Endothelial cell of umbilical vein (primary cell): Measurements from ENCODE around the gene CHMP1B.

ENCODE experiments used
- CTCF ChIP-seq, 2 donors: IDR thresholded peaks; 1 replicate in 1 of 2; 2 replicates in 1 of 2; pipeline ENCODE4 v1.5.1; 2011; ENCODE audit warnings: low read length in 2 of 2, mild to moderate bottlenecking in 2 of 2, moderate library complexity in 2 of 2, control low read depth in 1 of 2, inconsistent platforms in 1 of 2, low read depth in 1 of 2; ENCODE audit not compliant: insufficient read depth in 1 of 2; ENCODE audit errors: extremely low read depth in 1 of 2
- EZH2 ChIP-seq: IDR thresholded peaks from 2 replicates; pipeline ENCODE4 v1.6.1; 2012; ENCODE audit warnings: borderline replicate concordance, low read depth, mild to moderate bottlenecking, moderate library complexity, low read length, inconsistent platforms; ENCODE audit not compliant: severe bottlenecking
- FOS ChIP-seq: IDR thresholded peaks from 2 replicates; pipeline ENCODE4 v1.6.1; 2011; ENCODE audit warnings: mild to moderate bottlenecking, low read length, moderate library complexity, borderline replicate concordance; ENCODE audit not compliant: insufficient read depth
- GATA2 ChIP-seq: IDR thresholded peaks from 2 replicates; pipeline ENCODE4 v1.7.0; 2011; ENCODE audit warnings: low read depth, mild to moderate bottlenecking, moderate library complexity, mixed read lengths, low read length; ENCODE audit not compliant: insufficient read length, insufficient read depth
- JUN ChIP-seq: IDR thresholded peaks from 2 replicates; pipeline ENCODE4 v1.6.1; 2011; ENCODE audit warnings: borderline replicate concordance, low read depth; ENCODE audit not compliant: insufficient read length, insufficient read depth
- MYC ChIP-seq: IDR thresholded peaks from one replicate; pipeline ENCODE4 v1.6.1; 2011; ENCODE audit warnings: mild to moderate bottlenecking, low read depth, low read length
- POLR2A ChIP-seq: IDR thresholded peaks from 2 replicates; pipeline ENCODE4 v1.6.1; 2012; ENCODE audit warnings: low read depth, mild to moderate bottlenecking, control low read depth, low read length
- POLR2AphosphoS5 ChIP-seq: IDR thresholded peaks from 2 replicates; pipeline ENCODE4 v1.6.1; 2012; ENCODE audit warnings: low read depth, mild to moderate bottlenecking, control low read depth, low read length, moderate library complexity; ENCODE audit not compliant: insufficient read depth
- TF ChIP-seq, protein P1 (sequence below): IDR thresholded peaks from 2 replicates; pipeline ENCODE4 v1.6.1; 2011; ENCODE audit not compliant: insufficient read depth, insufficient read length

DNA sequence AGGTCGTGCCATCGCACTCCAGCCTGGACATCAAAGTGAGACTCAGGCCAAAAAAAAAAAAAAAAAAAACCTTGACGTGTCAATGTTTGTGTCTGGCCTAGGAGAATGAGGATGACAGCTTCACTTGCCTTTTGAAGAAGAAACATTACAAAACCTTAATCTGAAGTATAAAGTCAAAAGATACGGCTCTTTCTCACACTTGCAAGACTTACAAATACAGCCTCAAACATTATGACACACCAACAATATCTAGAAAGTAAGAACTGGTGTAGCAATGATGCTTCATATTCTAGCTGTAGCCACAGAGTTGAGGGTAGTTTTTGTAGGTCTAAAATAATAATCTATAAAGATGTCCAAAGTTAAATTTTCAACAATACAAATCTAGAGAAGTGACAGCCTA lies 31.4 kb downstream of the CHMP1B start:
- no peak for TF ChIP-seq POLR2AphosphoS5
- TF ChIP-seq POLR2A = no peak
- no peak for TF ChIP-seq CTCF (IDR thresholded peaks at IDR 0.05; ENCODE audit: extremely low read depth in 1 of 2, insufficient read depth in 1 of 2, low read depth in 1 of 2, low read length in 2 of 2)
- TF ChIP-seq, protein P1, sequence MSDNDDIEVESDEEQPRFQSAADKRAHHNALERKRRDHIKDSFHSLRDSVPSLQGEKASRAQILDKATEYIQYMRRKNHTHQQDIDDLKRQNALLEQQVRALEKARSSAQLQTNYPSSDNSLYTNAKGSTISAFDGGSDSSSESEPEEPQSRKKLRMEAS = no peak
- no peak for TF ChIP-seq EZH2
- TF ChIP-seq GATA2 = no peak
- TF ChIP-seq FOS = no peak
- TF ChIP-seq MYC = no peak
- no peak for TF ChIP-seq JUN
